Raji (cell line): ENCODE results near the gene CACNA1B.
"Not testable (repeated sequence)": the region's sequence is repeated elsewhere in the genome, so short reads cannot be mapped to it uniquely, and the experiment has no call there.

Experiments used
- POLR2A ChIP-seq: IDR thresholded peaks from 2 replicates; pipeline ENCODE4 v1.6.1; 2011; ENCODE audit warnings: low read depth, low read length, control low read depth; ENCODE audit not compliant: insufficient read depth

Gene CACNA1B

DNA sequence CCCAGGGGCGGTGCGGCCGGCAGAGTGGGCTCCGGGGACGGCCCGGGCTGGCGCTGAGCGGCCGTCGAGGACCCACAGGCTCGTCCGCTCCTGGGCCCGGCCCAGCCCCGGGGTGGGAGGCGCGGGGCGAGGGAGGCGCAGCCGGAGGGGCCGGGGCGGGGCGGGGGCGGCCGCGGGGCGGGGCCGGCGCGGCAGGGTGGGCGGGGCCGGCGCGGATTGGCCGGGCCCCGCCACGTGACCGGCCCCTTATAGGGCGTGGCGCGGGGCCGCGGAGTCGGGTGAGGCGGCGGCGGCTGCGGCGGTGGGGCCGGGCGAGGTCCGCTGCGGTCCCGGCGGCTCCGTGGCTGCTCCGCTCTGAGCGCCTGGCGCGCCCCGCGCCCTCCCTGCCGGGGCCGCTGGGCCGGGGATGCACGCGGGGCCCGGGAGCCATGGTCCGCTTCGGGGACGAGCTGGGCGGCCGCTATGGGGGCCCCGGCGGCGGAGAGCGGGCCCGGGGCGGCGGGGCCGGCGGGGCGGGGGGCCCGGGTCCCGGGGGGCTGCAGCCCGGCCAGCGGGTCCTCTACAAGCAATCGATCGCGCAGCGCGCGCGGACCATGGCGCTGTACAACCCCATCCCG is at the start of gene CACNA1B:
TSS of gene CACNA1B (plus strand) at position 277 of the 617 bp plus-strand sequence. CDS start at position 429, 152 bp downstream.
- not testable (repeated sequence) for TF ChIP-seq POLR2A

DNA sequence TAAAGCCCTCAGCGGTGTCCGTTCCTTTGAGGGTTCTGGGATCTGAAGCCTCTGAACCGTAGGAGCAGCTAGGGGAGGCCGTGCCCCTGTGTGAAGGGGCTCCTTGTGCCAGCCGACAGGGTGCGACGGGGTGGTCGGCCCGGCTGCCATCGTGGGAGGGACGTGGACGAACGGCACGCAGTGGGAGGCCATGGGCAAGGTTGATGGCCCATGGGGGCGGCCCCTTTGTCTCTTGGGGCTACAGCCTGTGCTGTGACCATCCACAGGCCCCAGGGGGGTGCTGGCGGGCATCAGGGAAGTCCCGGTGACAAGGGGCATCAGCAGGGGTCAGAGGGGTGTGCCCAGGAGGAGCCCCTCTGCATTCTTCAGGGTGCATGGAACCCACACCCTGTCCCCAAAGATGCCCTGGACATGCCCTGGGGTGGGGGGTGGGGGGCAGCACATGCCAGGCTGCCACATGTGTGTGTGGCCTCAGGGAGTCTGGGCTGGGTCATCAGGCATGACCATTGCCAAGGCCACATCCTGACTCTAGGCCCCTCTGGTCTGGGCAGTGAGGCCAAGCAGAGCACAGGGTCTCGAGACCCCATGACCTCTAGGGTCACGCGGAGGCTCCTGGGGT is 49.6 kb upstream of the CACNA1B start:
- no peak for TF ChIP-seq POLR2A

DNA sequence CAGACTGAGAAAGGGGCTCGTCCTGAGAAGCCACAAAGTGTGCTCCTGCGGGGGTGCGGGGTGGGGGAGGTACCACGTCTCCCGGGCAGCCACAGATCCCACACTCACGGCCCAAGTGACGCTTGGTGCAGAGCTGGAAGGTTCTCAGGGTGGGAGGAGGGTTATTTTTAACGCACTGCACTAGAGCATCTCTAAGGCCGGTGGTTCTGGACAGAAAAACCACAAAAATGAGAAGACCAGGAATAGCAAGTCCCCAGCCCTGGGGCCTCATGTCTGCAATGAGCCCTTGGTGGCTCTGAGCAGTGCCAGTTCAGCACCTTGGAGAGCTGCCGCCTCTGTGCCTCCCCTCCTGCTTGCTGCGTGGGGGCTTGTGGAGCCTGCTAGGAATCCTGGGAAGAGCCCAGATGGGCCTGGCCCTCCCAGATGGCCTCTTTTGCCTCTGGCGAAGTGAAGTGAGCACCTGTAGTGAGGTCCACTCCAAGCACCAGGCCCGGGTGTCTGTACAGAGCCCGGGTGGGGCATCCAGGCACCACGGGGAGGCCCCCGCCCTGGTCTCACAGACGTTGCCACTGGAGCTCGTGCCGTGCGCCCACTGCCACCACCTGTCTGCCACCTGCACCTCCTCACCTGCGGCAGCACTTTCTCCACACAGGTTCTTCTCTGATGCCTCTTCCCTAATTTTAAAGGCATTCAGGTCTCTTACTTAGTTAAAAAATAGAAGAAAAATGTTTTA is 48.9 kb upstream of the CACNA1B start:
- TF ChIP-seq POLR2A: no peak

DNA sequence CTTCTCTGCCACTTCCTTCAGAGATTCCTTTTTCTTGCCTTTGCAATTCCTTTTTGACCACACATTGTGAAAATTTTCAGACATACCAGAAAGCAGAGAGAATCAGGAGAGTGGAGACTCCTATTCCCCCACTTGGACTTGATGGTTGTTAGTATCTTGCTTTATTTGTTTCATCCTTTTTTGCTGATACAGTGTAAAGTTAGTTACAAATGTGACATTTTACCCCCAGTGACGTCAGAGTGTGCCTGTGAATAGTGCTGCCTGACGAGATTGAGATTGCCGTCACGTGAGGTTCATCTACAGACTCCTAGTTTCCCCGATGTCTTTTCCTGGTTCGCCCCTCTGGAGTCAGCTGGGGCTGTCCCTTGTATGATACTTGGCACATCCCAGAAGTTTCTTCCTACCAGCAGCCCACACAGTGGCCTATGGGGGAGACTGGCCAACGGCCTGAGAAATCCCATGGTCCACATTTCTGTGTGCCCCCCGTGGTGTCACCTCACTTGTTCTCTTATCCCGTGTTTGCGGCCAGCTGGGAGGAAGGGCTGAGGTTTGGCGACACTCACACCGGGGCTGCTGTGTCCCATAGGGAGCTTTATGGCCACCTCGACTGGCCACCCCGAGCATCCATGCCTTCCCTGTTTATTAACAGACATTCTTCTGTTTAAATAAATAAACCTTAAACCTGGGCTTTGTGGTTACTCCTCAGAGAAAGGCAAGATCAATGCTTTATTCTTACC is 48.2 kb upstream of the CACNA1B start:
- TF ChIP-seq POLR2A: no peak

DNA sequence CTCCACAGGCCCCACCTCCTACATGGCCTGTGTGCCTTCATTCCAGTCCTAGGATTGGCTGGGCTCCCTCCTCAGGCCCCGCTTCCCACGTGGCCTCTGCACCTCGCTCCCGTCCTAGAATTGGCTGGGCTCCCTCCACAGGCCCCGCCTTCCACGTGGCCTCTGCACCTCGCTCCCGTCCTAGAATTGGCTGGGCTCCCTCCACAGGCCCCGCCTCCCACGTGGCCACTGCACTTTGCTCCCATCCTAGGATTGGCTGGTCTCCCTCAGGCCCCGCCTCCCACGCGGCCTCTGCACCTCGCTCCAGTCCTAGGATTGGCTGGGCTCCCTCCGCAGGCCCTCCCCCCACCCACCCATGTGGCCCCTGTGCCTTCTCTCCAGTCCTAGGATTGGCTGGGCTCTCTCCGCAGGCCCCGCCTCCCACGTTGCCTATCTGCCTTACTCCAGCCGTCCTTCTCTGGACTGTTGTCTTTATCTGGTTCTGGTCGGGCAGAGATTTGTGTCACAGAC is 45.3 kb upstream of the CACNA1B start:
- TF ChIP-seq POLR2A: no peak

DNA sequence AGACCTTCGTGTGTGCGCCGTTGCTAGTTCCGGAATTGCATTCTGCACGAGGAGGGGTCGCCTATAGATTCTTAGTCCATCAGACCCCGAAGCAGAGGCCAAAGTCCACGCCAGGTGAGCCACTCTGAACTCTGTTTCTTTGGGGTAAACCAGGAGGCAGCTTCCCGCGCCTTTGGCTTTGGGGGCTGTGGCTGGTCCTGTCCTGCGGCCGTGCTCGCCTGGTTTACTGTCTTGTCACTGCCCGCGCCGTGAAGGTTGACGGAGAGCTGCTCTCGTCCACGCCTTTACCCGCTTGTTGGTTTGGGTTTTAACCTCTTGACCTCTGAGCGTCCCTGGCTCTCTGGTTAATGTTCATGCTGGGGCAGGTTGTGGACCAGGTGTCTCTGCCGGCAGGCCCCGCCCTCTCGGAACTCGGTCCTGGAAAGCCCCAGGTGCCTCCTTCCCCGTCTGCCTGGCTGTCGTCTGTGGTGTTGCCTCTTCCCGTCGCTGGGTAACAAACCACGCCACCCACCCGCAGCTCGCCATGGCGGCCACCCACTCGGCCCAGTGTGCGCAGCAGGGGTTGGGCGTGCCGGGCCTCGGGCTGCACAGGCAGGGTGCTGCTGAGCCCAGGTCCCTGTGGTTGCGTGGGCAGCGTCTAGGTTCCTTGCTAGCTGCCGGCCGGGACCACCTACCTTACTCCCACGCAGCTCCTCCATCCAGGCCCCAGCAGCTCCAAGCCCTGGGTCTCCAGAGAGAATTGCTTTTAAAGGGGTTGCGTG is 44.6 kb upstream of the CACNA1B start:
- TF ChIP-seq POLR2A: no peak

DNA sequence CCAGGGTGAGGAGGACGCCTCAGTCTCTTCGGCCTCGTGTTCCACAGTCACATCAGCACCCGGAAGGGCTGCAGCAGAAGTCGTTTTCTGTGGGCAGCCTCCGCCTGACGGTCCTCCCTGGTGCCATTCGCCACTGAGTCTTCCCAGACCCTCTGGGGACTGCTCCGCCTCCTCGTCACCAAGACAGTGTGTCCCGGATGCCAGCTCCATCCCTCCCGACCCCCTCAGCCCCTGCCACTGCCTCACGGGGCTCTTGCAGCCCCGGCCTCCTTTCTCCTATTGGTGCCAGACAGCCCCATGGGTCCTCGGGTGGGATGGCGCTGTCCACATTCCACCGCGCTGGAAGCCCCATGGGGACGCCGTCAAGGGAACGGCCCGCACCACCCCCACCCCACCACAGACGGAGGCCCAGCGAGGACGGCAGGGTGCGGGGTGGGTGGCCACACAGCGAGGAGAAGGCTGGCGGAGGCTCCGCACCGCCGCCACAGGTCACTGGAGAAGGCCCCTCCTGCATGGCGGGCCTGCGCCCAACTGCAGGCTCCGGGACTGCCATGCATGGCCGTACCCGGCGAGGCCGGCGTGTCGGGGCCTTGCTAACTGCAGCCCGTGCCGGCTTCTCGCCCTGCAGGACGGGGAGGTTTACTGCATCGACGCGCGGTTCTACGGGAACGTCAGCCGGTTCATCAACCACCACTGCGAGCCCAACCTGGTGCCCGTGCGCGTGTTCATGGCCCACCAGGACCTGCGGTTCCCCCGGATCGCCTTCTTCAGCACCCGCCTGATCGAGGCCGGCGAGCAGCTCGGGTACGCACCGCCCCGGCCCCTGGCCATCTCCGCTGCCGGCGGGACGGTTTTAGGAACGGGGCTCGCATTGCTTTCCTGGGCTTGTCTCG is 43.6 kb upstream of the CACNA1B start:
- no peak for TF ChIP-seq POLR2A

DNA sequence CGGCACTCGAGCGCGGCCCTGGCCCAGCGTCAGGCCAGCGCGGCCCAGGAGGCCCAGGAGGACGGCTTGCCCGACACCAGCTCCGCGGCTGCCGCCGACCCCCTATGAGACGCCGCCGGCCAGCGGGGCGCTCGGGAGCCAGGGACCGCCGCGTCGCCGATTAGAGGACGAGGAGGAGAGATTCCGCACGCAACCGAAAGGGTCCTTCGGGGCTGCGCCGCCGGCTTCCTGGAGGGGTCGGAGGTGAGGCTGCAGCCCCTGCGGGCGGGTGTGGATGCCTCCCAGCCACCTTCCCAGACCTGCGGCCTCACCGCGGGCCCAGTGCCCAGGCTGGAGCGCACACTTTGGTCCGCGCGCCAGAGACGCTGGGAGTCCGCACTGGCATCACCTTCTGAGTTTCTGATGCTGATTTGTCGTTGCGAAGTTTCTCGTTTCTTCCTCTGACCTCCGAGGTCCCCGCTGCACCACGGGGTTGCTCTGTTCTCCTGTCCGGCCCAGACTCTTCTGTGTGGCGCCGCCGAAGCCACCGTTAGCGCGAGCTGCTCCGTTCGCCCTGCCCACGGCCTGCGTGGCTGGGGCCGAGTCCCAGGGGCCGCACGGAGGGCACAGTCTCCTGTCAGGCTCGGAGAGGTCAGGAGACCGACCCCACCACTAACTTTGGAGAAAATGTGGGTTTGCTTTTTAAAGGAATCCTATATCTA is 42.6 kb upstream of the CACNA1B start:
- TF ChIP-seq POLR2A: no peak

DNA sequence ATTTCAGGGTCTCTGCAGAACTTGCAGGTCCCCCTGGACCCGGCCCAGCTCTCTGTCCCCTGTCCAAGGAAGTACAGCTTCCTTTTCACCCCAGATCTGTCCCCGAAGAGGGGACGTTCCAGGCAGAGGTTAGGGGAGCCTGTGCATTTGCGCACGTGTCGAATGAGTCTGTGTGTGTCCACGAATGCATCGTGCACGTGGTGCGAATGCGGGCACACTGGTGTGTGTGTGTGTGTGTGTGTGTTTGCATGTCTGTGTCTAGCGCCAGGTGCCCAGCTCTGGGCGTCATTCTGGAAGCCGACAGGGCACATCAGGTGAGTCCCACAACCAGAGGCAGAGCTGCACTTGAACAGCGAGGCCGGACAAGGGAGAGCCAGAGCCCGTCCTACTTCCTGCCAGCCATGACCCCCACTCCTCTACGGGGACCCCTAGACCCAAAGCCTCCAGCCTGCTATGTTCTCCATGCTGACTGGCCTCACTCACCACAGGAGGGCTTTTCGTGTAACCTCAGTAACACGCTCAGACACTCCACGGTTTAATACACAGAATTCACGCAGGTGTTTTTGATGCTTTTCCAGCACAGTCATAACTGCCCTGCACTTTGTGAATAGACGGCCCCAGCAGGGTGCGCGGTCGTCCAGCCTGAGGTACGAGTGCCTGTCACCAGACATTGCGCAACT is 41.3 kb upstream of the CACNA1B start:
- no peak for TF ChIP-seq POLR2A

DNA sequence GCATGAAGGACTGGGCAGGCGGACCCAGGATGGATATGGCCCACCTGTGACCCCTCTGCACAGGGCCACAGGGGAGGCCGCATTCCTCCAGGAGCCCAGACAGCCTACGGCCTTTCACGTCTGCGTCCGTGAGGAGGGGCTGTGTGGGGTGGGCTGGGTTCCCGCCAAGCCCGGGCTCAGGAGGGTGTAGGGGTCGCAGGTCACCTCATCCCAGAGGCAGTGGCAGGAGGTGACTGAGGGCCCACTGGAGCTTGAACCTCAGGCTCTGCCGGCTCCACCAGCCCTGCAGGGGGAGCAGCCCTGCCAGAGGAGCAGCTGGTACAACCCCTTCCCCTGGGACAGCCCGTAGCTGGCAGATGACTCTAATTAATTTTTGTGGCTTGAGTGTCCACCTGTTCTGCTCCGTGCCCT is 40.7 kb upstream of the CACNA1B start:
- TF ChIP-seq POLR2A: no peak

DNA sequence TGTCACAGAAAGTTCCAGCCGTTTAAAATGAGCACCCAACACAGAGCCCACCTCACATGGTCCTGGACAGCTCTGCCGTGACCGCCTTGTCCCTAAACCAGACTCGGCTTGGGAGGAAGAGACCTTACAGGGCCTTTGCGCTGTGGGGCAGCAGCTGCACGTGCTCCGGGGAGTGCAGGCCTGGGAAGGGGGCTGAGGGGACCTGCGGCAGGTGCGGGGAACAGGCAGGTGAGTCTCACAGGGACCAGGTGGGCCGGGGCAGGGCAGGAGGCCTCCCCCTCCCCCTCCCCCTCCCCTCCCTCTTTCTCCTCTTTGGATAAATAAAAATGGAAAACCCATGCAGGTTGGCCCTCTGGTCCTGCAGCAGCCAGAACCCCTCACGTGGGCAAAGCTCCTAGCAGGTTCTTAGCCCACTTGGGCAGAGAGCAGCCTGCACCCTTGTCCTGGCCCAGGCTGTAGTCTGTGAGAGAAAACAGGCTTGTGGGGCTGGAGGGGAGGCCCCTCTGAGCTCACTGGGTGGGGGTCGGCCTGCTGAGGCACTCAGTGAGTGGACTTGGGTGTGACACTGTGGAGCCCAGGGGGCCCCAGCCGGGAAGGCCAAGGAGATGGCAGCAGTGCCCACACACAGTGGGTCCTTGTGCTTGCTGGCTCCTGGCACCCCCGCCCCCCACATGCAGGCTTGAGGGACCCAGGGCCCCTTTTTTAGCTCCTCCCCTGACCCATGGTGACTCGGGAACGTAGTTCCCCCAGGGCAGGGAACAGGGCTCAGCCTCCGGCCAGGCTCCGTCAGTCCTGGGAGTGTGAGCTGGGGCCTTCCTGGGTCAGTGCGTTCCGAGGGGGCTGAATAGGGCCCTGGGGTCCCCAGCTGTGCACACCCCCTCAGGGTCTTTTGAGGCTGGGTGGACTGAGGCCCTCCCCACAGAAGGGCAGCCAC is 40.0 kb upstream of the CACNA1B start:
- TF ChIP-seq POLR2A: no peak
